DOHH2 (cell line): ENCODE measurements around the gene SERPINI1.

ENCODE experiments used
- CTCF ChIP-seq: fragments of 200-600 bp; sonication (generic); IDR thresholded peaks from one replicate; pipeline ENCODE4 v1.5.1; 2014; ENCODE audit warnings: antibody characterized with exemption, mild to moderate bottlenecking, low read depth, low read length; ENCODE audit not compliant: poor library complexity, severe bottlenecking
- EZH2phosphoT487 ChIP-seq: fragments of 200-600 bp; sonication (generic); IDR thresholded peaks from 2 replicates; pipeline ENCODE4 v1.6.1; 2017; ENCODE audit warnings: borderline replicate concordance, mild to moderate bottlenecking, antibody characterized with exemption, low read length, moderate library complexity, mixed read lengths

- TF ChIP-seq CTCF (no peak), EZH2phosphoT487 (no peak)
These were observed 856 bp upstream of the SERPINI1 start, which contains the start of gene PDCD10 for GRCh38 chr3:167734498-167735232.
